GM19240 (cell line): Measurements from ENCODE around the gene USP28.
"Not testable (repeated sequence)": the region's sequence is repeated elsewhere in the genome, so short reads cannot be mapped to it uniquely, and the experiment has no call there.

Experiments
- DNase-seq: peaks from one replicate; pipeline ENCODE4 v3.0.0; 2011; ENCODE audit warnings: low spot score; ENCODE audit not compliant: insufficient read length

USP28 gene

DNA sequence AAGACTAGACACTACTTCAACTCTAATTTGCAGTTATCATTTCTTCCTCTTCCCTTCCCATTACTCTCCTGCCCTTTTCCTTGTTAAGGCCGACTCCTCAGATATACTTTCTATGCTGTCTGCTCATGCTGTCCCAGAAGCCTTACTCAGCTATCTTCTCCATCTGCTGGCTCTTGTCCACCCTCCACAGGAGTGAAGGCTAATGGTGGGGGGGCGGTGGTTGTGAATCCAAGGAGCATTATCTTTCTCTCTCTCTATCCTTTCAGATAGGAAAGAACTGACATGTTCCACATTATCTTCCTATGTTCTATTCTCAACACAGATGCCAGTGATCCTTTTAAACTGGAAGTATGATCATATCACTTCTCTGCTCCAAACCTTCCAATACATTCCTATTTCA is 37.4 kb downstream of the USP28 start:
- no peak for DNase-seq

DNA sequence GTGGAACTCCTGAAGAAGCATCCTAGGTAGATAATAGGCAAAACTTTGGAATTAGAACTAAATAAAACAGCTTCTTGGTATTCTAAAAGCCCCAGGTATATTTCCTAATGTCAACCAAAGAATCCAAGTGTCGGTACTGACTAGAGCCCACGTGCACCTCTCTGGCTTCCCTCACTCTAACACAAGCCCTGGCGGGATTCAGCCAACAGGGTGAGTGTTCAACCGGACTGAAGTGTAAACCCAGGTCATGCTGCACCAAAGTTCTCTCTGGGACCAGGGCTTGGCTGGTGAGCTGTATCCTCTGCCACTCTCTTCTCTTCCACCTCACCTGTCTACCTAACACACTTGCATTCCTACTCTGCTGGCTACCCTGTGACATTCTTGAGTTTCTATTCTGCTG is 40.1 kb downstream of the USP28 start:
- no peak for DNase-seq

DNA sequence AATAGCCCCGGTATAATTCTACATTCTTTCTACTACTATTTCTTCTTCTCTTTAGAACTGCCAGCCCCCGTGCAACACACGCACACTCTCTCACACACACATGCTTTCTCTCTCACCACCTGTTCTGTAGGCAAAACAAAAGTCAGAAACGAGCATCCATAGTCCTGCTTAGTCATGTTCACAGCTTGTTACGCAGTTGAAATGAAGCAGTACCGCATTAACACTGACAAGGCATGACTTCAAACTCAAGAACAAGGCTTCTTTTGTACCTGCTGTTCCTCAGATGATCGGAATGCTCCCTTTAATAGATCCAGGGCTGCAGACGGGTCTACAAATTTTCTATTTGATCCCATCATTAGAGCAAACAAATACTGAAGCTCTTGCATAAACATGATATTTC is 42.2 kb downstream of the USP28 start:
- DNase-seq, result no peak

DNA sequence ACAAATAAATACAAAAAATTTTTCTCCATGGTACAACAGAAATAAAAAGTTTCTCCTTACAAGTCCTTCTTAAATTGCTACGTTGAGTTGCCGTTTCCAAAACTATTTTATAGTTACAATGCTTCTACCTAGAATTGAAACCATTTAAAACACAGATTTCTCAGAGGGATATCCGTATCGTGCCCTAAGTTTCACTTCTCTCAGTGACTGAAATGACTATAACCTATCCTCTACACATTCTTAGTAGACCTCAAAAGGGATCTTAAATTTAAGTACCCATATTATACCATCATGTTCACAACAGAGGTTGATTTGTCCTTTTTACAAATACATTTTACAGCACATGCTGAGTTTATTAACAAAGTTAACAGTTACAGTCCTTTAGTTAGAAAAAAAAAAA is 44.1 kb downstream of the USP28 start:
- peak; percentile 14 for DNase-seq

DNA sequence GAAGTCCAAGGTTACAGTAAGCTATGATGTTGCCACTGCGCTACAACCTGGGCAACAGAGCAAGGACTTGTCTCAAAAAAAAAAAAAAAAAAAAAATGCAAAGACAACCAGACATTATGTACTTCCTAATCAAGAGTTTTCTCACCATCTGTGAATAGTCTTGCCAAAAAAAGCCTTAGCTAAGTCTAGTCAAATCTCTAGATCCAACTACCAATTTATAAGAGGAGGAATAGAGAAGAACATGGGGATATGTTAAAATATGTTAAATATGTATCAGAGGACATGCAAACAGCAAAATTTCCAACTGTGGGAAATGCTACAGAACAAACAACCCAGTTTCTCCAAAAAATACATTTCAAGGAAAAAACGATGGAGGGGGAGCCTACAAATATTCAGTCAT is 45.6 kb downstream of the USP28 start:
- no peak for DNase-seq

DNA sequence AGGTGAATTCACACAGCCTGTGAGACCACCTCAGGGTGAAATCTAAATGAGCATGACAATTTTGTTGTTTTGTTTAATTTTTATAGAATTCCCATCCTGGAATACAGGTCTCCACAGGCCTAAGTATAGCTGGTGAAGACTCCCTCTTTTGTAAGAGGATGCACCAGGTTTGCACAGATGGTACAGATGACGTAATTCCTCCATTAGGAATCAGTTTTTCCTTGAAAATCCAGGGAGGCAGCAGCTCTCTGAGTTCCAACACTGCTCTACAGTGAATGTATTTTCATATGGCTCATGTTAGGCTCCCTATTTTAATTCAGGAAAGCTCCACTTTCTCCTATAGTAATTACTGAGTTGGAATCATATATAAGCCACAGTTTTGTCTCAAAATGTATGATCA is 47.2 kb downstream of the USP28 start:
- no peak for DNase-seq

DNA sequence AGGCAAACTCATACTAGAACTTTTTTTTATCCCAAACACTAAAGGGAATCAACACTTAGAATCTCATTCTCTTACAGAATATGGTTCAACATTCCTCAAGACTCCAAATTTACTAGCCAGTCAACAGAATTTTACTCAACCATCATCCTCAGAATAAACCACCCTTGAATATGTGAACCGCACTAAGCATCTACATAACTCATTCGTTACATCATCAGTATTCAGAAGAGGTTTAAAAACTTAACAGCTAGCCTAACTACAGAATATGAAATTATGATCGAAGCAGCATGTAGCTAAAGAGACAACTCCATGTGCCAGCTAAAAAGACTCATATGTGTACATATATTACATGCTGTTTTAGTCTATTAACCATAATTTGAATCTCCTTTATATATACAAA is 47.9 kb downstream of the USP28 start:
- DNase-seq, result no peak

DNA sequence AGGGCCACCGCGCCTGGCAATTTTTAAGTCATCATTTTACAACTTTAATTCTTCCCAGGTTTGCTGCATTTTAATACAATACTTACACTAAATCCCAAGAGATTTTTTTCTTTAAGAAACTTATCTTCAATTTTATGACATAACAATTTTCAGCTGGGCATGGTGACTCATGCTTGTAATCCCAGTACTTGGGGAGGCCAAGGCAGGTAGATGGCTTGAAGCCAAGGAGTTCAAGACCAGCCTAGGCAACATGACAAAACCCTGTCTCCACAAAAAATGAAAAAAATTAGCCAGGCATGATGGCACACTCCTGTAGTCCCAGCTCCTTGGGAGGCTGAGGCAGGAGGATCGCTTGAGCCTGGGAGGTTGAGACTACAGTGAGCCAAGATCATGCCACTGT is 56.9 kb downstream of the USP28 start:
- DNase-seq, result no peak

DNA sequence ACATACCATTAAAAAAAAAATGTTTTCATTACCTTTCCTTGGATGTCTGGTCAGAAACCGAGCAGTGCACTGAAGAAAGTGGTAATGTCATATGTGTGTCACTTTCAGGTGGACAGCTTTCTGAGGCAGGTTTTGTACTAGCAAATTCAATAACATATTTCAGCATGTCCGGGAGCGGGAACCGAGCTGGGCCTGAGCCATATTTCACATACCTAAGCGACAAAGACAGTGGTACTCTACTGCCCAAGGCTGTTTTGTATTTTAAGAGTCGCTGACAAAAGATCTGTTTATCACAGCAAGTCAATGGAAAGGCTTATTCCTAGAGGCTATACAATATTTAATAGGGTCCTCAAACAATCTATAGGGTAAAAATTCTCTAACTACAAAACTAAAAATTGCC is 57.7 kb downstream of the USP28 start:
- no peak for DNase-seq

DNA sequence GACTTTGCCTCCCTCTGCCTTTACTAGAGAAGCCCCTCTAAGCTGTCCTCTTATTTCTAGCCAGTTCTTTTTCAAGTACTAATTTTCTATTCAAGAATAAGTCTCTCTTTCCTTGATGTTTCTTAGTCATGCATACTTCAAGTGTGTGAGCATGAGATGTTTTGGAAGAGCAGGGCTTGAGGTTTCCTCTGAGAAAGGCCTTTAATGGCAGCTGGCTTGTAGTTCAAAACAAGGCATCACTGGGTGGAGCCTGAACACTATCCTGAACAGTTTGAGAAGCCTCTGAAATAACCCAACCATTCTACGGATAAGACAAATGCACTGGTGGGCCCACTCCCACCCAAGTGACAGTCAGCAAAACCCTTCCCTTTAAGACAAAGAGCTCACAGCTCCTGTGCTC is 58.2 kb downstream of the USP28 start:
- no peak for DNase-seq

DNA sequence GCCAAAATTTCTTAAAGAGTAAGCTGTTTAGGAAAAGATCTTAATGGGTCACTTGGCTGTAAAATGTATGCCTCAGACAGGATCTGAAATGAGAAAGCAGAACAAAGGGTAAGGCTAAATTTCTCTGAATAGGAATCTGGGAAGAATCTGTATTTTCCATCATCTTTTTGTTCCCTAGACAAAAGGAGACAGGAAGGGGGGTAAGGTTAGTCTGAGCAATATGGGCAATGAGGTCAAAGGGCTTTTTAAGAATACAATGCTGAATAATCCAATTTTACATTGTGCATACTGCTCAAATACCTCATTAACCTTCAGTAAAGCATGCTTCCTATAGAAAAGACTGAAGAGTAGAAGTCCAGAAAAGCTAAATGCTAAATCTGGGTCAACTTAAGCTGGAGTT is 61.2 kb downstream of the USP28 start:
- DNase-seq, result no peak

DNA sequence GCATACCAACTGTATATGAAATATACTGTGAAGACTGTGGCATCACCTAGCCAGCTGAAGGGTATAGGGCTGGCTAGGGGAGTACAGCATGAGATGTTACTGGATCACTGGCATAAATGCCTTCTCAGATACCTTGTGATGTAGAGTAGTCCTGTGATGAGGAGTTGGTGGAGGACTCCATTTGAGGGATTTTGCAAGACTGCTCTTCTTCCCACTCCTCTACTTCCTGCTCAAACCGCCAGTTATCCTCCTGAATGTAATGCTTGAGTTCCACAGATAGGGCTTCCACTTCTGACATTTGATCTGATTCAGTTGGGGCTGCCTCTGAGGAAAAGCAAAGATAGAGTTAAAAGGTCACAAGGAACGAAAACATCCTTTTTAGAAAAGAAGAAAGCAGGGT is 66.4 kb downstream of the USP28 start:
- no peak for DNase-seq

DNA sequence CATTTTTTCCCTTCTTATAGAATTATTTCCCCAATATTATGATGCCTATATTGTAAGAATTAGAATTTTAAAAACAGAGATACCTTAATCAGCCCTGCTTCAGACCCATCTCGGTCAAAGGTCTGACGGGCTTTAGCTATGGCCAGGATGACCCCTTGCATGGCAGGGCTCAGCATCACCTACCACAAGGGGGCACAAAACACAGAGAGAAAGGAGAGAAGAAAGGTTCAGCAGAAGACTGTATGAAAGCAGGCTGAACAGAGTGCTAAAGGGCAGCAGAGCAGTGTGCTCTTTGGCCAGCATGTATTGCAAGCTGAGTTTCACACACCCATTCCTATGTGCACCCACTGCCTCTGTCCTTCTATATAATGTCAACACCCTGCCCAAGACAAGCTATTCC is 69.0 kb downstream of the USP28 start:
- DNase-seq, result no peak

DNA sequence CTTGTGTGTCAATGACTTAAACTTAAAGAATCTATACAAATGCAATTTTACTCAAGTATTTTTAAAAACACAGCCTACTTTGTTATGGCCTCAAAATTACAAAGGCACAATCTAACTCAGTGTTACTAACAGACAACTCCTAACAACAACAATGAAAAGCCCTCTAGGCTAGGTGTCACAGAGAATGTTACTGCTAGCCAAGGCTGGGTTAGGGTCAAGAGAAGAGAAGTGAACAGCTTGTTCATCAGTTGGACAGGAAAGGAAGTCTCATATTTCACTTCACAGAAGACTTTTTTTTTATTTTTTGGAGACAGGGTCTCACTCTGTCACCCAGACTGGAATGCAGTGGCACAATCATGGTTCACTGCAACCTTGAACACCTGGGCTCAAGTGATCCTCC is 69.7 kb downstream of the USP28 start:
- DNase-seq, result no peak

DNA sequence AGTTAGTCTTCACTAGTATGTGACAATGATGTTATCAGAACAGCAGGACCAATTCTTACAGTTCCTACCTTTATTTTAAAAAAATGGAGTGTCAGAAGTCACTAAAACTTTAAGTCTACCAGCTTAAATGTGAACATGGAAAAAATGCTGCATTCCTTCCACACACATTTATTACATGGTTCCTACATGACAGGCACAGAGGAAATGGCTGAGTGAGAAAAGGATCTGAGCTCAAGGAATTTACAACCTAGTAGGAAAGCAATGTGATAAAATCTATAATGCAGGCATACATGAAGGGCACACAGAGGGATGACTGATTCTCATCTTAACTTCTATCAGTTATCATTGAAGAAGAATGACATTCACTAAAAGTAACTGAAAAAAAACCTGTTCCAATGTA is 72.8 kb downstream of the USP28 start:
- no peak for DNase-seq

DNA sequence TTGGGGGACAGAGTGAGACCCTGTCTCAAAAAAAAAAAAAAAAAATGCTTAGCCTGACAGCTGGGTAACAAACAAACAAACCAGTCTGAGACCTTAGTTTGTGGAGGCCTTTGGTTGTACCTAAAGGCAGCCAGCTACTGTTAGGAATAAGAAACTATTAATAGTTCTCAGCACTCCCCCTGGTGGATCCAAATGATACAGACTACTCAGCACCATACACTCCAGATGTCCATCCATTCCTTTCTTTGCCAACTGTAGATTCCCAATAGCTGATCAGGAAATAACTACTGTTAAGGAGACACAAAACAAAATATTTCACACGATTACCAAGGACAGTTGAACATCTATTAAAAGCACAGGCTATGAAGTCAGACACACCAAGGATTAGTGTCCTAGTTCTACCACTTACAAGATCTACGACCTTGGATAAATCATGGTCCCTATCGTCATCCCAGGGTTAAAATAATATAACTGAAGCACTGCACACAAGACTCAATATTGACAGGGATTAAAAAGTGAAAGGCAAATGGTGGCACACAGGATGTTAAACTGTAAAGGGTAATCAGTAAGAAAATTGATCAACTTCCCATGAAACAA is 78.6 kb downstream of the USP28 start:
- peak; percentile 25 for DNase-seq

DNA sequence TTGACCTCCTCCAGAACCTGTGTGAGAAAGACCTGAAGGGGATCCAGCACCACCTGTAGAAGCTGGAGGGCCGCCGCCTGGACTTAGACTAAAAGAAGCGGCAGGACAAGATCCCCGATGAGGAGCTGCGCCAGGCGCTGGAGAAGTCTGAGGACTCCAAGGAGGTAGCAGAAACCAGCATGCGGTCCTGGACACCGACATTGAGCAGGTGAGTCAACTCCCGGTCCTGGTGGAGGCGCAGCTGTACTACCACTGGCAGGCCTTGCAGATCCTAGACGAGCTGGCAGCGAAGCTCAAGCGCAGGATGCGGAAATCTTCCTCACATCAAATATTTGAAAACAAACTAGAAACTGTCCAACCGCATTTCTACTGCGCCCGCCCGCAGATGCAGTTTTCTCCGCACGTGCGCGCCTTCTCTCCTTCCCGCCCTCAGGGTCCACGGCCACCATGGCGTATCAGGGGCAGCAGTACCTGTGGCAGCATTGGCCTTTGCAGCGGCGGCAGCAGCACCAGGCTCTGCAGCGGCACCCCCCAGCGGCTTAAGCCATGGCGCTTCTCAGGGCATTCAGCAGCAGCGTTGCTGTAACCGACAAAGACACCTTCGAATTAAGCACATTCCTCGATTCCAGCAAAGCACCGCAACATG is 85.6 kb downstream of the USP28 start:
- no peak for DNase-seq

DNA sequence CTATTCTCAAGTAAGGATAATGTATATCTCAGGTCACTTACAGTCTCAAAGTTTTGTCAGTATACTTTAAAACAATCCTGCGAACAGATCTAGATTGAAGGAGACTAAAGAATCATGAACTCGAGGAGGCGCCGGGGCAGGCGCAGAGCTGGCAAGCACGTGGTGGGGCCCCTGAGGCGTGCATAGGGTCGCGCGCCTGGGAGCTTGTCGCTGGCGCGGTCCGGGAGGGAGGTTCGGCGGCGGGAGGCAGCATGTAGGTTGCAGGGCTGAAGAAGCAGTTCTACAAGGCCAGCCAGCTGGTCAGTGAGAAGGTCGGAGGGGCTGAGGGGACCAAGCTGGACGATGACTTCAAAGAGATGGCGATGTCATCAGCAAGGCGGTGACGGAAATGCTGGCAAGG is 86.4 kb downstream of the USP28 start:
- DNase-seq, result not testable (repeated sequence)

DNA sequence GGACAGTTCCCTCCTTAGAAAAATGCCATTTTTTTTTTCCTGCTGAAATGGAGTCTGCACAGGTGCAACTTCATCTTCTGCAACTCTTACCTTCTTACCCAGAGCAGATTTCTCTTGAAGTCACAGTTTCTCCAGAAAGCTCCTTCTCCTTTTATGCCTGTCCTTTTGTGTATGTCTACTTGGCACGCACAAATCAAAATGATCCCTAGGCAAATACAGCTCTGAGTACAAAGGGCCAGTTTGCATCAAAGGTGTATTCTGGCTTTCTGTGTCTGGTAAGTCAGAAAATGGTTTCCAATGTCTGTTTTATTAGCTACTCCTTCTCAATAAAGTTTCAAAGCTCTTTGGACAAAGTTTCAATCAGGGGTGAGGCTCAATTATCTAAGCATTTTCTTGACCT is 93.2 kb downstream of the USP28 start:
- DNase-seq, result no peak

DNA sequence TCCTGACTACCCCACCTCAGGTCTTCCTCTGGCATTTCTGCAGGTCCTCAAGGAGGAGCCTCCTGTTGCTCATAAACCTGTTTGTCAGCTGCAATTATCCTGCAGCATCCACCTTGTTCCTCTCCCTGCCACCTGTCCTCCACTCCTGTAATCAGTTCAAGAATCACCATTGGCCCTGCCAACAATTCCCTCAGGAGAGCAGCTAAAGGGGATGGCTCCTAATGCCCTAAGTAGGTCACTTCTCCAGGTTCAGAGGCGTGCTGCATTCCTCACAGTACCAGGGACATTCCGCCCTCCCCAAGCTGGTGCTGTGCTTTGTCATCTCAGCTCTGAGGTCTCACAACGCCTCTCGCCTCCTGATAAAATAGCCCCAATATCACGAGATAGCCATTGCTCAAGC is 93.7 kb downstream of the USP28 start:
- no peak for DNase-seq

DNA sequence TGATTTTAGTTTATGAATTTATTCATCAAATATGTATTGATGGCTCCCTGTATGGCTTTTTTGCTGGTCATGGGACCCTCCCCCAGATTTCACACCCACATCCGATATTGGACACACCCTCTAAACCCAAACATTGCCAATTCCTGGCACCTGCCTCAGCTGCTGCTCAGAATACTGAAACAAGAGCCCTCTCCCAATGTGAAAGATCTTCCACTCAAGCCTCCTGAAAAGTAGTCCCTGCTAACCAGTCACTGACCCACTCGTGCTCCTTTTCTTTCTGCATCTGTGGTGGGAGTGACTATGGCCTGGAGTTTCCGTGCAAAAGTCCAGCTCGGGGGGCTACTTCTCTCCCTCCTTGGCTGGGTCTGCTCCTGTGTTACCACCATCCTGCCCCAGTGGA is 95.9 kb downstream of the USP28 start, which contains the start of gene CLDN25:
CLDN25 (plus strand) TSS at position 301 of the 400 bp plus-strand sequence; CDS start at position 301, 0 bp downstream.
- no peak for DNase-seq

DNA sequence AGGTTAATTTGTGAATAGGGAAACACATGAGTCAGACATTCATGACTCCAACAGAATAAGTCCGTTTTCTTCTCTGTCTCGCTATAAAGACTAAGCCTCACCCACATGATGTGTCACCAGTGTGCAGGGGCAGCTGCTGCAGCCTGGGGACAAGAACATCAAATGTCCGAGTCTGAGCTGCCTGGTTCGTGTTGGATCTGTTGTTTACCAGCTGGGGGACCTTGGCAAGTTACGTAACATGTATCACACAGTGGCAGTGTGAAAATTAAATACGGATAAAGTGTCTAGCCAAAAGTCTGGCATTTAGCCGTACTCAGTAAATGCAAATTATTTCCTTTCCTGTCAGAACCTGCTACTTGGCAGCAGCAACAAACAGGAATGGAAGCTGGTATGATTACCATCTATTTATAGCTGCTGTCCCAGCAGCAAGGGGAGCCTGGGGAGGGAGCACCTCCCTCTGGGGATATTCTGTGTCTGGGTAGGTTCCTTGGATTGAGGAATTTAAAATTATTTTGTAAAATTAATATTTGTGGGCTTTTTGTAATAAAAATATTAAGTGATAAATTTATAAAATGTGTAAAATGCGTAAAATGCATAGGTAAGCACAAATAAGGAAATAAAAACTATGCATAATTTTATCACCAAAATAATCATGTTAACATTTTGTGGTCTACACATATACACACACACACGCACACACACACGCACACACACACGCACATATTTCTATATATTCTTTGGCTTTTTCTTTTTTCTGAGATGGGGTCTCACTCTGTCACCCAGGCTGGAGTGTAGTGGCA is 97.1 kb downstream of the USP28 start:
- DNase-seq, result no peak

DNA sequence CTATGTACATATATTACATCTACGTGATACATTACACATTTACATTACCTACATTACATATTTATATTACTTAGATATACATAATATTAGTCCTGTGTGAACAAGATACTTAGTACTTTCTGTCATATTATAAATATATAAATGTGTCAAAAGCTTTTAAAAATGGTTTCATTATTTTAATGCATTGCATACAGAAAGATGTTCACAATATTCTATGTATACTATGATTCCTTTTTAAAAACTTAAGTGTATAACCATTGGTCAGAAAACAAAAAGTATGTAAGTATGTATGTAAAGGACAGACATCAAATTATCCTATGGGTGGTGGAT is 101.2 kb downstream of the USP28 start:
- no peak for DNase-seq
